ENCODE data around the gene HHATL. TPM values are rescaled to one million over a fixed set of nuclear protein-coding genes. Genes with fewer than 3 reads are reported as not detected.

Gene HHATL
- total and polyA plus RNA-seq, 10 donors: 0.13 to 0.42 TPM; not detected in 8

DNA sequence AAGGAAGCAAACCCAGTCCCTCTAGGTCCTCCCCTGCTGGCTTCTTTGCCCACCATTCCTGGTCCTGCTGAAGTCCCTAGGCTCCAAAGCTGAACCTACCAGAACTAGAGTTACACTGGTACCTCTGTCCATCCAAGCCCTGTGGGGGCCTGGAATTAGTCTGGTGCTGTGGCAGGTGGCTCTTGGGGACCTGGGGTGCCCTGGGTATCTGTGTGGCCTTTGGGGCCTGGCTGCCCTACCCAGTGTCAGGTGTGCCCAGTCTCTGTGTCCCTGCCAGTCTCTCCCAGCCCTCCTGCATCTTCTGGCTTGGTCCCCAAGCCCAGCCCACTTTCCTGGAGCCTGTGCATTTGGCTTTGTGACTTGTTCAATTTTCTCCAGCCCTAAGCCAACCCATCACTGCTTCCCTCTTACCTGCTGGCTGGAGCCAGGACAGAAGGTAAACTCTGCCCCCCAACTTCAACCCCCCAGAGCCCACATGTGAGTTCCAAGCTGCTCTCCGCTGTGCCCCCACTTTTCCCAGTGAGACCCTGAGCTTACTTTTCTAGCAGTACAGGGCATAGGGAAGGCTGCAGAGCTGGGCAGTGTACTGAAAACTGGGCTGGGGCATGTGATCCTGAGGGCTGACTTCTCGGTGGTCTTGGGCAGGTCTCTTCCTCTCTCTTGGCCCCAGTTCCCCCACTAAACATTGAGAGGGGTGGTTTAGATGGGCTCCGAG is 28.3 kb upstream of the HHATL start:
- intact Hi-C loops (cut with DNase I; ENCODE audit: low total_unique reads): no loop called here
- Histone ChIP-seq H3K4me3 (no peak overlapping the region), H3K27ac (no peak overlapping the region), H3K36me3 (no peaks in the 10 kb centered on the region), H3K27me3 (replicated peaks in 1 of 7) (no peaks in the 10 kb centered on the region), H3K4me1 (no peaks in the 10 kb centered on the region), H3K9me3 (no peaks in the 10 kb centered on the region)
- no peak for DNase-seq
- TF ChIP-seq POLR2AphosphoS5 (IDR thresholded peaks at IDR 0.05) (no peak), POLR2A (IDR thresholded peaks at IDR 0.05) (no peak)
- TF ChIP-seq, protein P1, sequence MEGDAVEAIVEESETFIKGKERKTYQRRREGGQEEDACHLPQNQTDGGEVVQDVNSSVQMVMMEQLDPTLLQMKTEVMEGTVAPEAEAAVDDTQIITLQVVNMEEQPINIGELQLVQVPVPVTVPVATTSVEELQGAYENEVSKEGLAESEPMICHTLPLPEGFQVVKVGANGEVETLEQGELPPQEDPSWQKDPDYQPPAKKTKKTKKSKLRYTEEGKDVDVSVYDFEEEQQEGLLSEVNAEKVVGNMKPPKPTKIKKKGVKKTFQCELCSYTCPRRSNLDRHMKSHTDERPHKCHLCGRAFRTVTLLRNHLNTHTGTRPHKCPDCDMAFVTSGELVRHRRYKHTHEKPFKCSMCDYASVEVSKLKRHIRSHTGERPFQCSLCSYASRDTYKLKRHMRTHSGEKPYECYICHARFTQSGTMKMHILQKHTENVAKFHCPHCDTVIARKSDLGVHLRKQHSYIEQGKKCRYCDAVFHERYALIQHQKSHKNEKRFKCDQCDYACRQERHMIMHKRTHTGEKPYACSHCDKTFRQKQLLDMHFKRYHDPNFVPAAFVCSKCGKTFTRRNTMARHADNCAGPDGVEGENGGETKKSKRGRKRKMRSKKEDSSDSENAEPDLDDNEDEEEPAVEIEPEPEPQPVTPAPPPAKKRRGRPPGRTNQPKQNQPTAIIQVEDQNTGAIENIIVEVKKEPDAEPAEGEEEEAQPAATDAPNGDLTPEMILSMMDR (IDR thresholded peaks at IDR 0.05 in 8 of 11, conservative IDR thresholded peaks at IDR 0.05 in 3 of 11): no peak
- 68 to 100% (median 89%) methylated on average over 2 to 3 of the region's 3 CpGs for WGBS, 5 donors

DNA sequence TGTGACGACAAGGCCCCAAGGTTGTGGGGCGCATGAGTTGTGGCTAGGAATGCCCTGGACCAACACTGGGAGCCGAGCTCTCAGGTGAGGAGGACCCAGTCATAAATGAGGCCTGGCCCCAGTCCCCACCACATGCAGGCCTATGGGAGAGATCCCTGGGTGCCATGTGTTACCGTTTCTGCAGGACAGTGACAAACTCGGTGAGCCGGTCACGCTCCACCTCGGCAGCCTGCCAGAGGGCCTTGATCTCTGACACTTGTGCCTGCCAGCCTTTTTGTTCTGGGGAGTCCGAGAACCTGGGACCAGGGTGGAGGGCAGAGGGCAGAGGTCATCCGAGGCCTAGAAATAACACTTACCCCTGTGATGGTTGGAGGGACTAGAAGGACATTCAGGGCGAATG is 27.7 kb upstream of the HHATL start:
- H3K9me3 ChIP-seq: no peaks in the 10 kb centered on the region
- no peaks in the 10 kb centered on the region for H3K4me1 ChIP-seq
- TF ChIP-seq POLR2A (IDR thresholded peaks at IDR 0.05) (no peak), POLR2AphosphoS5 (IDR thresholded peaks at IDR 0.05) (no peak)
- TF ChIP-seq, protein P1 (IDR thresholded peaks at IDR 0.05 in 8 of 11, conservative IDR thresholded peaks at IDR 0.05 in 3 of 11): no peak
- no peaks in the 10 kb centered on the region for H3K27me3 ChIP-seq (replicated peaks in 1 of 7)
- no peak for DNase-seq
- no peak overlapping the region for H3K27ac ChIP-seq
- no peak overlapping the region for H3K4me3 ChIP-seq
- WGBS, 5 donors: 82 to 95% (median 89%) methylated on average over 7 to 11 of the region's 11 CpGs
- no peaks in the 10 kb centered on the region for H3K36me3 ChIP-seq
- intact Hi-C loops (cut with DNase I; ENCODE audit: low total_unique reads): no loop called here

DNA sequence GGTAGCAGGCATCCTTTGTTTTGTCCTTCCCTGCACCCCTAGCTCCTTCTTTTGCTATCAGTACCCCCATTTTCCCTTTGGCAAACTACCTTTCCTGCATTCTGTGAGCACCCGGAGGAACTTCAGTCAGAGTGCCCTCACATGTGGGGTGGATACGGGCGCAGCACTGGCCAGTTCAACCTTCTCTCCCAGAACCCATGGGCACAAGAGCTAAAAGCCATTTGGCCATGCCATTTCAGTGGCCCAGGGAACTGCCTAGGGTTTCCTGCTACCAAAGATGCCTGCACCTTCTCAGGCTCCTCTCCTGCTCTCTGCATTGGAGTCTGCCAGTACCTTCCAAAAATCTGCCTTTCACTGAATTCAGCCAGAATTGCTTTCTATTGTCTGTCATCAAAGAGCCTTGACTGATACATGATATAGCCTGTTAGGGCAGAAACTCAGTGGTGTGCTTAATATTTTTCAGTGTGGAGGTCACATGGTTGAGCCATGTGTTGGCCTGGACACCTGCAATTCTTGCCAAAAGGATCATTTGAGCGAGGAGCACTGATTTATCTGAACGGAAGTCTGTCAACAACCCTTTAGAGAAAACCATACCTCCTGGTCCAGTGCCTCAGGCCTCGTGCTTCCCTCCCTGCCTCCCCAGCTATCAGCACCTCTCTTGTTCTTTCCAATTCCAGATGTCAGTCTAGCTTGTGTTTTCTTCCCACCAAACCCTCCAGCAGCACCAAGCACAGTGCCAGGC is 27.0 kb upstream of the HHATL start:
- no peak for DNase-seq
- 89 to 93% (median 90%) methylated on average over 6 of the region's 6 CpGs for WGBS, 5 donors
- Histone ChIP-seq H3K4me1 (no peaks in the 10 kb centered on the region), H3K27ac (no peak overlapping the region), H3K4me3 (no peak overlapping the region), H3K36me3 (no peaks in the 10 kb centered on the region), H3K27me3 (replicated peaks in 1 of 7) (no peaks in the 10 kb centered on the region), H3K9me3 (no peaks in the 10 kb centered on the region)
- TF ChIP-seq, protein P1 (IDR thresholded peaks at IDR 0.05 in 8 of 11, conservative IDR thresholded peaks at IDR 0.05 in 3 of 11): no peak
- no peak for TF ChIP-seq POLR2A (IDR thresholded peaks at IDR 0.05)
- intact Hi-C loops (cut with DNase I; ENCODE audit: low total_unique reads): no loop called here

DNA sequence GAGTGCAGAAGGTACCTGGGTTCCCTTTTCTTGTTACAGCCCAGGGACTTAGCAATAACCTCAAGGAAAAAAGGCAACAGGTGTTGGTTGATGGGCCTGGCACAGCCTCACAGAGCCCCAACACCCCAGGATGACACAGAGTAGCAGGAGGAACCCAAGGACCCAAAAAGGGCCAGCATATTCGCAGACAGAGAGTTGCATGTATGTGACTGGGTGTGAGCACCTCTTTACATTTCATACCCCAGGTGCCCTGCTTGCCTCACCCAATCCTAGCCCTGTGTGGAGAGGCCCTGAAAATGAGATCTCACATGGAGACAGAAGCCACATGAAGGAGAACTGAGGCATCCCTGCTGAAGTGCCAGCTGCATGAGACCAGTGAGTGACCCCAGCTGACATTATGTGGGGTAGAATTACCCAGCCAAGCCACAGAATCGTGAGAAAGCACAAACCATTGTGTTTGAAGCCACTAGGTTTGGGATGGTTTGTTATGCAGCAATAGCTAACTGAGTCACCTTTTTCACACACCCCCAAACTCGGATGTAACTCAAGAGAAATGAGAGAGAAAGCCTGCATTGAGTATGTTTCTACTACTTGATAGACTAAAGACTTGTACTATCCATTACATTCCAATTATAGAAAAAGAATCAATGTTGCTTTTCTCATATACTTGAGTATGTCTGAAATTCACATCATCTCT is 26.2 kb upstream of the HHATL start:
- TF ChIP-seq, protein P1 (IDR thresholded peaks at IDR 0.05 in 8 of 11, conservative IDR thresholded peaks at IDR 0.05 in 3 of 11): no peak
- no peak for TF ChIP-seq POLR2AphosphoS5 (IDR thresholded peaks at IDR 0.05)
- no peak for TF ChIP-seq POLR2A (IDR thresholded peaks at IDR 0.05)
- no peaks in the 10 kb centered on the region for H3K9me3 ChIP-seq
- H3K27me3 ChIP-seq (replicated peaks in 1 of 7): no peaks in the 10 kb centered on the region
- intact Hi-C loops (cut with DNase I; ENCODE audit: low total_unique reads): no loop called here
- H3K4me1 ChIP-seq: no peaks in the 10 kb centered on the region
- no peak for DNase-seq
- H3K27ac ChIP-seq: no peak overlapping the region
- 72 to 87% (median 81%) methylated on average over 3 of the region's 3 CpGs for WGBS, 5 donors
- H3K4me3 ChIP-seq: no peak overlapping the region
- no peaks in the 10 kb centered on the region for H3K36me3 ChIP-seq
